Measurements from ENCODE around the gene FHIT.

The FHIT gene

GRCh38 chr3:60177726-60178125, 1073.5 kb downstream of the FHIT start:
- Histone ChIP-seq H3K4me1 (ENCODE audit: control insufficient read depth, insufficient read depth, low read length) (no peaks in the 10 kb centered on the region), H3K4me3 (ENCODE audit: low read length) (no peak overlapping the region), H3K9ac (ENCODE audit: low read length) (no peak overlapping the region), H3K36me3 (ENCODE audit: control insufficient read depth, insufficient read depth, low read length) (no peaks in the 10 kb centered on the region), H3K27me3 (ENCODE audit: control insufficient read depth, insufficient read depth, low read length) (no peaks in the 10 kb centered on the region), H3K27ac (ENCODE audit: low read depth, low read length) (no peak overlapping the region)

- H3K4me3 ChIP-seq (ENCODE audit: low read length), result no peak overlapping the region
- H3K27ac ChIP-seq (ENCODE audit: low read depth, low read length), result no peak overlapping the region
- H3K4me1 ChIP-seq (ENCODE audit: control insufficient read depth, insufficient read depth, low read length), result no peaks in the 10 kb centered on the region
- H3K9ac ChIP-seq (ENCODE audit: low read length), result no peak overlapping the region
- no peaks in the 10 kb centered on the region for H3K36me3 ChIP-seq (ENCODE audit: control insufficient read depth, insufficient read depth, low read length)
- no peaks in the 10 kb centered on the region for H3K27me3 ChIP-seq (ENCODE audit: control insufficient read depth, insufficient read depth, low read length)
These were observed 1074.6 kb downstream of the FHIT start for GRCh38 chr3:60176614-60177013.

GRCh38 chr3:60175680-60176079, 1075.6 kb downstream of the FHIT start:
- Histone ChIP-seq H3K36me3 (ENCODE audit: control insufficient read depth, insufficient read depth, low read length) (no peaks in the 10 kb centered on the region), H3K4me1 (ENCODE audit: control insufficient read depth, insufficient read depth, low read length) (no peaks in the 10 kb centered on the region), H3K4me3 (ENCODE audit: low read length) (no peak overlapping the region), H3K9ac (ENCODE audit: low read length) (no peak overlapping the region), H3K27ac (ENCODE audit: low read depth, low read length) (no peak overlapping the region), H3K27me3 (ENCODE audit: control insufficient read depth, insufficient read depth, low read length) (no peaks in the 10 kb centered on the region)

GRCh38 chr3:60169755-60170154, 1081.5 kb downstream of the FHIT start:
- Histone ChIP-seq H3K4me3 (ENCODE audit: low read length) (no peak overlapping the region), H3K27ac (ENCODE audit: low read depth, low read length) (no peak overlapping the region), H3K4me1 (ENCODE audit: control insufficient read depth, insufficient read depth, low read length) (no peaks in the 10 kb centered on the region), H3K36me3 (ENCODE audit: control insufficient read depth, insufficient read depth, low read length) (no peaks in the 10 kb centered on the region), H3K9ac (ENCODE audit: low read length) (no peak overlapping the region), H3K27me3 (ENCODE audit: control insufficient read depth, insufficient read depth, low read length) (no peaks in the 10 kb centered on the region)

GRCh38 chr3:60167186-60167585, 1084.1 kb downstream of the FHIT start:
- Histone ChIP-seq H3K9ac (ENCODE audit: low read length) (no peak overlapping the region), H3K4me1 (ENCODE audit: control insufficient read depth, insufficient read depth, low read length) (no peaks in the 10 kb centered on the region), H3K27me3 (ENCODE audit: control insufficient read depth, insufficient read depth, low read length) (no peaks in the 10 kb centered on the region), H3K27ac (ENCODE audit: low read depth, low read length) (no peak overlapping the region), H3K4me3 (ENCODE audit: low read length) (no peak overlapping the region), H3K36me3 (ENCODE audit: control insufficient read depth, insufficient read depth, low read length) (no peaks in the 10 kb centered on the region)

- H3K9ac ChIP-seq (ENCODE audit: low read length), result no peak overlapping the region
- H3K4me3 ChIP-seq (ENCODE audit: low read length), result no peak overlapping the region
- H3K27ac ChIP-seq (ENCODE audit: low read depth, low read length), result no peak overlapping the region
These were observed 1090.2 kb downstream of the FHIT start for GRCh38 chr3:60160822-60161748.

GRCh38 chr3:60160111-60160821, 1091.0 kb downstream of the FHIT start:
- no peaks in the 10 kb centered on the region for H3K36me3 ChIP-seq (ENCODE audit: control insufficient read depth, insufficient read depth, low read length)
- H3K27ac ChIP-seq (ENCODE audit: low read depth, low read length), result no peak overlapping the region
- no peak overlapping the region for H3K4me3 ChIP-seq (ENCODE audit: low read length)
- no peaks in the 10 kb centered on the region for H3K27me3 ChIP-seq (ENCODE audit: control insufficient read depth, insufficient read depth, low read length)
- no peaks in the 10 kb centered on the region for H3K4me1 ChIP-seq (ENCODE audit: control insufficient read depth, insufficient read depth, low read length)
- H3K9ac ChIP-seq (ENCODE audit: low read length), result no peak overlapping the region

More at GRCh38 chr3:60160822-60161748, 1090.2 kb downstream of the FHIT start:
- no peaks in the 10 kb centered on the region for H3K4me1 ChIP-seq (ENCODE audit: control insufficient read depth, insufficient read depth, low read length)
- H3K36me3 ChIP-seq (ENCODE audit: control insufficient read depth, insufficient read depth, low read length), result no peaks in the 10 kb centered on the region
- no peaks in the 10 kb centered on the region for H3K27me3 ChIP-seq (ENCODE audit: control insufficient read depth, insufficient read depth, low read length)

- H3K9ac ChIP-seq (ENCODE audit: low read length), result no peak overlapping the region
- H3K4me3 ChIP-seq (ENCODE audit: low read length), result no peak overlapping the region
- no peaks in the 10 kb centered on the region for H3K27me3 ChIP-seq (ENCODE audit: control insufficient read depth, insufficient read depth, low read length)
- H3K4me1 ChIP-seq (ENCODE audit: control insufficient read depth, insufficient read depth, low read length), result no peaks in the 10 kb centered on the region
- no peaks in the 10 kb centered on the region for H3K36me3 ChIP-seq (ENCODE audit: control insufficient read depth, insufficient read depth, low read length)
- H3K27ac ChIP-seq (ENCODE audit: low read depth, low read length), result no peak overlapping the region
These were observed 1093.2 kb downstream of the FHIT start for GRCh38 chr3:60158035-60158434.

GRCh38 chr3:60154011-60154410, 1097.2 kb downstream of the FHIT start:
- Histone ChIP-seq H3K4me3 (ENCODE audit: low read length) (no peak overlapping the region), H3K4me1 (ENCODE audit: control insufficient read depth, insufficient read depth, low read length) (no peaks in the 10 kb centered on the region), H3K9ac (ENCODE audit: low read length) (no peak overlapping the region), H3K27me3 (ENCODE audit: control insufficient read depth, insufficient read depth, low read length) (no peaks in the 10 kb centered on the region), H3K27ac (ENCODE audit: low read depth, low read length) (no peak overlapping the region), H3K36me3 (ENCODE audit: control insufficient read depth, insufficient read depth, low read length) (no peaks in the 10 kb centered on the region)

- Histone ChIP-seq H3K27ac (ENCODE audit: low read depth, low read length) (no peak overlapping the region), H3K27me3 (ENCODE audit: control insufficient read depth, insufficient read depth, low read length) (no peaks in the 10 kb centered on the region), H3K4me1 (ENCODE audit: control insufficient read depth, insufficient read depth, low read length) (no peaks in the 10 kb centered on the region), H3K9ac (ENCODE audit: low read length) (no peak overlapping the region), H3K36me3 (ENCODE audit: control insufficient read depth, insufficient read depth, low read length) (no peaks in the 10 kb centered on the region), H3K4me3 (ENCODE audit: low read length) (no peak overlapping the region)
These were observed 1097.8 kb downstream of the FHIT start for GRCh38 chr3:60153221-60153999.

- no peaks in the 10 kb centered on the region for H3K4me1 ChIP-seq (ENCODE audit: control insufficient read depth, insufficient read depth, low read length)
- H3K27me3 ChIP-seq (ENCODE audit: control insufficient read depth, insufficient read depth, low read length), result no peaks in the 10 kb centered on the region
- no peak overlapping the region for H3K27ac ChIP-seq (ENCODE audit: low read depth, low read length)
- H3K9ac ChIP-seq (ENCODE audit: low read length), result no peak overlapping the region
- no peak overlapping the region for H3K4me3 ChIP-seq (ENCODE audit: low read length)
- no peaks in the 10 kb centered on the region for H3K36me3 ChIP-seq (ENCODE audit: control insufficient read depth, insufficient read depth, low read length)
These were observed 1101.8 kb downstream of the FHIT start for GRCh38 chr3:60149501-60149900.

GRCh38 chr3:60147249-60147950, 1103.9 kb downstream of the FHIT start:
- H3K4me1 ChIP-seq (ENCODE audit: control insufficient read depth, insufficient read depth, low read length), result no peaks in the 10 kb centered on the region
- no peak overlapping the region for H3K9ac ChIP-seq (ENCODE audit: low read length)
- H3K27me3 ChIP-seq (ENCODE audit: control insufficient read depth, insufficient read depth, low read length), result no peaks in the 10 kb centered on the region
- no peak overlapping the region for H3K27ac ChIP-seq (ENCODE audit: low read depth, low read length)
- no peak overlapping the region for H3K4me3 ChIP-seq (ENCODE audit: low read length)
- H3K36me3 ChIP-seq (ENCODE audit: control insufficient read depth, insufficient read depth, low read length), result no peaks in the 10 kb centered on the region

Measured in rectal smooth muscle tissue (tissue), 1 donor.